HCT116 (cell line): ENCODE results near the gene RABGGTA. TPM values are rescaled to one million over a fixed set of nuclear protein-coding genes. Genes with fewer than 3 reads are reported as not detected.

Experiments used
- ATAC-seq: fragments of 200-7000 bp; cut with Tn5 transposase; 2 replicates; pipeline ENCODE4 v1.9.1; 2020; ENCODE audit warnings: mild to moderate bottlenecking, moderate library complexity
- BruUV-seq: library from RNA; stranded (reverse); fragments of 400-500 nt; replicated peaks from 2 replicates; lab custom pipeline; 2021; lab: Mats Ljungman, UMichigan
- CTCF ChIA-PET: fragments of 300-600 bp; sonication (Branson Sonifier 250); formaldehyde crosslinking; loops from one replicate; lab custom pipeline; 2021; ENCODE audit warnings: antibody characterized with exemption; lab: Charles Lee
- POLR2A ChIA-PET: fragments of 300-600, 350-600 bp; sonication (Branson Sonifier 250); formaldehyde crosslinking; loops from one replicate; lab custom pipeline; 2021; ENCODE audit warnings: antibody characterized with exemption; lab: Charles Lee
- RAD21 ChIA-PET, 2 experiments: fragments of 300-600 bp; sonication (Branson Sonifier 250); formaldehyde crosslinking; loops; one replicate each; lab custom pipeline; 2023; ENCODE audit warnings: low total read pairs in 2 of 2; ENCODE audit not compliant: uncharacterized antibody in 2 of 2, unreplicated experiment in 2 of 2, low non-redundant PET in 1 of 2; lab: Charles Lee
- DNase-seq: peaks from one replicate; pipeline ENCODE4 v3.0.0-alpha.2; 2010; ENCODE audit warnings: low read depth, low spot score
- H2AFZ ChIP-seq: fragments of 200-600 bp; shearing (Covaris generic), sonication (generic); 2 replicates; pipeline ENCODE4 v1.6.1; 2017; ENCODE audit warnings: low read depth, mixed run types, mixed read lengths, antibody characterized with exemption, low read length; ENCODE audit not compliant: poor library complexity, severe bottlenecking
- H3K27ac ChIP-seq: 2 replicates; pipeline ENCODE4 v1.5.1; 2012; ENCODE audit warnings: low read depth, low read length
- H3K27me3 ChIP-seq: fragments of 200-600 bp; sonication (generic); 2 replicates; pipeline ENCODE4 v1.6.1; 2016; ENCODE audit warnings: mixed run types, low read length, mixed read lengths; ENCODE audit not compliant: insufficient read depth
- H3K36me3 ChIP-seq, 2 experiments: fragments of 200-500 bp in 1 of 2; fragments of 200-600 bp in 1 of 2; sonication (Bioruptor generic) in 1 of 2; sonication (generic) in 1 of 2; 2 replicates each; pipeline versions ENCODE4 v1.5.1 to v1.6.1; 2014 to 2016; ENCODE audit warnings: low read length in 2 of 2, inconsistent platforms in 1 of 2, mixed read lengths in 1 of 2, mixed run types in 1 of 2; ENCODE audit not compliant: insufficient read depth in 2 of 2, control insufficient read depth in 1 of 2
- H3K4me1 ChIP-seq, 2 experiments: fragments of 200-600 bp in 1 of 2; sonication (generic) in 1 of 2; 2 replicates each; pipeline versions ENCODE4 v1.5.1 to v1.6.1; 2012 to 2017; ENCODE audit warnings: low read length in 2 of 2, inconsistent platforms in 1 of 2, mild to moderate bottlenecking in 1 of 2, mixed read lengths in 1 of 2, mixed run types in 1 of 2, moderate library complexity in 1 of 2; ENCODE audit not compliant: insufficient read depth in 2 of 2, control insufficient read depth in 1 of 2
- H3K4me2 ChIP-seq: fragments of 200-600 bp; sonication (generic); 2 replicates; pipeline ENCODE4 v1.6.1; 2017; ENCODE audit warnings: mixed run types, low read length, mixed read lengths
- H3K4me3 ChIP-seq, 2 experiments: fragments of 200-600 bp in 1 of 2; sonication (generic) in 1 of 2; replicated peaks in 1 of 2; 2 replicates each; pipeline ENCODE4 v1.5.1; 2011 to 2016; ENCODE audit warnings: low read length in 2 of 2, control low read depth in 1 of 2, low read depth in 1 of 2, mild to moderate bottlenecking in 1 of 2, mixed read lengths in 1 of 2, mixed run types in 1 of 2
- H3K79me2 ChIP-seq: fragments of 200-600 bp; sonication (generic); 2 replicates; pipeline ENCODE4 v1.6.1; 2017; ENCODE audit warnings: mild to moderate bottlenecking, mixed run types, low read length, moderate library complexity, mixed read lengths; ENCODE audit not compliant: insufficient read depth
- H3K9ac ChIP-seq: fragments of 200-600 bp; sonication (generic); 2 replicates; pipeline ENCODE4 v1.6.1; 2016; ENCODE audit warnings: low read length, mixed read lengths
- H3K9me2 ChIP-seq: fragments of 200-600 bp; sonication (generic), shearing (Covaris generic); 2 replicates; pipeline ENCODE4 v1.6.1; 2017; ENCODE audit warnings: mixed run types, mild to moderate bottlenecking, moderate library complexity; ENCODE audit not compliant: insufficient read depth
- H3K9me3 ChIP-seq, 2 experiments: fragments of 200-500 bp in 1 of 2; fragments of 200-600 bp in 1 of 2; sonication (Bioruptor generic) in 1 of 2; sonication (generic) in 1 of 2; 2 replicates each; pipeline ENCODE4 v1.6.1; 2014 to 2017; ENCODE audit warnings: low read length in 2 of 2, mixed read lengths in 2 of 2, inconsistent platforms in 1 of 2, low read depth in 1 of 2, mild to moderate bottlenecking in 1 of 2, mixed run types in 1 of 2, moderate library complexity in 1 of 2; ENCODE audit not compliant: control insufficient read depth in 1 of 2, insufficient read depth in 1 of 2
- H4K20me1 ChIP-seq: fragments of 200-600 bp; sonication (generic), shearing (Covaris generic); 2 replicates; pipeline ENCODE4 v1.6.1; 2017; ENCODE audit warnings: mixed run types, mild to moderate bottlenecking, moderate library complexity; ENCODE audit not compliant: insufficient read depth
- CBX3 ChIP-seq: IDR thresholded peaks from 2 replicates; pipeline ENCODE4 v1.6.1; 2012; ENCODE audit warnings: low read depth
- CEBPB ChIP-seq: IDR thresholded peaks from 2 replicates; pipeline ENCODE4 v1.6.1; 2012; ENCODE audit warnings: low read depth
- CTCF ChIP-seq, 3 experiments: fragments of 200-600 bp in 1 of 3; sonication (generic) in 1 of 3; IDR thresholded peaks in 2 of 3; conservative IDR thresholded peaks in 1 of 3; 2 replicates each; pipeline ENCODE4 v1.5.1; 2012 to 2017; ENCODE audit warnings: low read depth in 2 of 3, low read length in 2 of 3, antibody characterized with exemption in 1 of 3, borderline replicate concordance in 1 of 3, control low read depth in 1 of 3, mild to moderate bottlenecking in 1 of 3, mixed read lengths in 1 of 3, mixed run types in 1 of 3, moderate library complexity in 1 of 3; ENCODE audit not compliant: insufficient read depth in 1 of 3
- EZH2 ChIP-seq: fragments of 200-600 bp; sonication (generic); IDR thresholded peaks from 2 replicates; pipeline ENCODE4 v1.6.1; 2017; ENCODE audit warnings: antibody characterized with exemption, mixed run types
- EZH2phosphoT487 ChIP-seq: fragments of 200-600 bp; IDR thresholded peaks from 2 replicates; pipeline ENCODE4 v1.6.1; 2018; ENCODE audit warnings: antibody characterized with exemption, borderline replicate concordance
- FOSL1 ChIP-seq: IDR thresholded peaks from 2 replicates; pipeline ENCODE4 v1.6.1; 2012; ENCODE audit warnings: low read depth
- JUND ChIP-seq: IDR thresholded peaks from 2 replicates; pipeline ENCODE4 v1.6.1; 2012
- MAX ChIP-seq: IDR thresholded peaks from 2 replicates; pipeline ENCODE4 v1.6.1; 2012
- POLR2A ChIP-seq: IDR thresholded peaks from 2 replicates; pipeline ENCODE4 v1.7.0; 2011; ENCODE audit warnings: borderline replicate concordance; ENCODE audit not compliant: insufficient read depth, insufficient read length; ENCODE audit errors: extremely low read depth
- RAD21 ChIP-seq: IDR thresholded peaks from 2 replicates; pipeline ENCODE4 v1.6.1; 2012; ENCODE audit warnings: low read depth, mild to moderate bottlenecking
- REST ChIP-seq: IDR thresholded peaks from 2 replicates; pipeline ENCODE4 v1.6.1; 2012; ENCODE audit warnings: low read depth
- SP1 ChIP-seq: IDR thresholded peaks from 2 replicates; pipeline ENCODE4 v1.6.1; 2012; ENCODE audit warnings: low read depth
- SRF ChIP-seq: IDR thresholded peaks from 2 replicates; pipeline ENCODE4 v1.6.1; 2012; ENCODE audit warnings: low read depth
- YY1 ChIP-seq: IDR thresholded peaks from 2 replicates; pipeline ENCODE4 v1.6.1; 2011; ENCODE audit warnings: low read length, low read depth, moderate library complexity, mild to moderate bottlenecking; ENCODE audit not compliant: insufficient replicate concordance; ENCODE audit errors: extremely low read depth
- intact Hi-C: fragments of 100-400 bp; cut with micrococcal nuclease; formaldehyde crosslinking; loops from 2 replicates; pipeline ENCODE4 v1.10.0; 2022
- total RNA-seq: library from RNA; stranded (reverse); gene quantifications from one replicate; pipeline ENCODE4 v1.2.1, GENCODE V29; 2021; ENCODE audit not compliant: unreplicated experiment
- TF ChIP-seq, protein P1 (sequence below): IDR thresholded peaks from 2 replicates; pipeline ENCODE4 v1.6.1; 2012
- TF ChIP-seq, protein P2 (sequence below): IDR thresholded peaks from 2 replicates; pipeline ENCODE4 v1.6.1; 2011; ENCODE audit warnings: mild to moderate bottlenecking, low read length, moderate library complexity; ENCODE audit not compliant: insufficient replicate concordance; ENCODE audit errors: extremely low read depth

The RABGGTA gene
- total RNA-seq, 1 experiment from 2014 or later = 40.8 TPM

DNA sequence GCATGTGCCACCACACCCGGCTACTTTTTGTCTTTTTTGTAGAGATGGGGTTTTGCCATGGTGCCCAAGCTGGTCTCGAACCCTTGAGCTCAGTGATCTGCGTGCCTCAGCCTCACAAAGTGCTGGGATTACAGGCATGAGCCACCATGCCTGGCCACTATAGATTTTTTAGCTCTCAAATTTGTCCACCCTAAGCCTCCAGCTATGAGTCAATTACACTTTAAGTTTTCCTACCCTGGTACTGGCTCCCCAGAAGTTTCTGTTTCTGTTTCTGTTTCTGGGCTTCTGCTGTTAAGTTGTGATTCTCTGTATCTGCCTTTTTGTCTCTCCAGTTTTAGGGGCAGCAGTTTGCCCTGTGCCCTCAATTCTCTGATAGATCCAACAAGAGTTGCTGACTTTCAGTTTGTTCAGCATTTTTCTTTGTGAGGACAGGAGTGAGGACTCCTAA lies 24.6 kb downstream of the RABGGTA start:
- no TSS peak for BruUV-seq
- intact Hi-C loops = no loop called here
- ATAC-seq (no peak), DNase-seq (no peak)
- TF ChIP-seq REST (no peak), POLR2A (no peak), EZH2phosphoT487 (no peak), SP1 (no peak), MAX (no peak), RAD21 (no peak), JUND (no peak), YY1 (no peak), CEBPB (no peak), FOSL1 (no peak), SRF (no peak), EZH2 (no peak), CBX3 (no peak), CTCF (IDR thresholded peaks at IDR 0.05 in 2 of 3, conservative IDR thresholded peaks at IDR 0.05 in 1 of 3; ENCODE audit: borderline replicate concordance in 1 of 3, insufficient read depth in 1 of 3, low read depth in 2 of 3, low read length in 2 of 3) (no peak)
- TF ChIP-seq, protein P1, sequence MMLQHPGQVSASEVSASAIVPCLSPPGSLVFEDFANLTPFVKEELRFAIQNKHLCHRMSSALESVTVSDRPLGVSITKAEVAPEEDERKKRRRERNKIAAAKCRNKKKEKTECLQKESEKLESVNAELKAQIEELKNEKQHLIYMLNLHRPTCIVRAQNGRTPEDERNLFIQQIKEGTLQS = no peak
- TF ChIP-seq, protein P2, sequence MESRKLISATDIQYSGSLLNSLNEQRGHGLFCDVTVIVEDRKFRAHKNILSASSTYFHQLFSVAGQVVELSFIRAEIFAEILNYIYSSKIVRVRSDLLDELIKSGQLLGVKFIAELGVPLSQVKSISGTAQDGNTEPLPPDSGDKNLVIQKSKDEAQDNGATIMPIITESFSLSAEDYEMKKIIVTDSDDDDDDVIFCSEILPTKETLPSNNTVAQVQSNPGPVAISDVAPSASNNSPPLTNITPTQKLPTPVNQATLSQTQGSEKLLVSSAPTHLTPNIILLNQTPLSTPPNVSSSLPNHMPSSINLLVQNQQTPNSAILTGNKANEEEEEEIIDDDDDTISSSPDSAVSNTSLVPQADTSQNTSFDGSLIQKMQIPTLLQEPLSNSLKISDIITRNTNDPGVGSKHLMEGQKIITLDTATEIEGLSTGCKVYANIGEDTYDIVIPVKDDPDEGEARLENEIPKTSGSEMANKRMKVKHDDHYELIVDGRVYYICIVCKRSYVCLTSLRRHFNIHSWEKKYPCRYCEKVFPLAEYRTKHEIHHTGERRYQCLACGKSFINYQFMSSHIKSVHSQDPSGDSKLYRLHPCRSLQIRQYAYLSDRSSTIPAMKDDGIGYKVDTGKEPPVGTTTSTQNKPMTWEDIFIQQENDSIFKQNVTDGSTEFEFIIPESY = no peak
- RAD21 ChIA-PET = no interaction called here
- Histone ChIP-seq H3K4me3 (no peak overlapping the region), H3K4me1 (peaks cover 7 to 23% of the 10 kb centered on the region in 2 experiments), H3K9me2 (no peaks in the 10 kb centered on the region), H4K20me1 (no peaks in the 10 kb centered on the region), H3K36me3 (no peaks in the 10 kb centered on the region), H2AFZ (no peak overlapping the region), H3K27me3 (no peaks in the 10 kb centered on the region), H3K9ac (no peak overlapping the region), H3K27ac (no peak overlapping the region), H3K9me3 (no peaks in the 10 kb centered on the region), H3K4me2 (no peak overlapping the region), H3K79me2 (no peaks in the 10 kb centered on the region; the same call in 1 of the 2 replicates)
- CTCF ChIA-PET = interaction anchor here (0.7 to 1.2 kb wide), 5 partner anchors 32 to 185 kb away, joined by 3 read pairs; no protein-coding TSS in a partner anchor
- POLR2A ChIA-PET = interaction anchor here (0.8 kb wide), 1 partner anchor 24 kb away, joined by 5 read pairs; the partner anchor contains the start of gene RABGGTA
